Mesendoderm (in vitro differentiated cells): ENCODE data around the gene IPPK.

Source experiments
- DNase-seq: peaks from one replicate; pipeline ENCODE4 v3.0.0; 2013
- H2AK5ac ChIP-seq: 2 replicates; pipeline ENCODE4 v1.6.1; 2013; ENCODE audit warnings: low read length, inconsistent platforms
- H2BK120ac ChIP-seq: 2 replicates; pipeline ENCODE4 v1.6.1; 2013; ENCODE audit warnings: low read depth, mild to moderate bottlenecking, low read length, moderate library complexity, mixed read lengths
- H2BK15ac ChIP-seq: replicated peaks from 2 replicates; pipeline ENCODE4 v1.6.1; 2013; ENCODE audit warnings: low read depth, mild to moderate bottlenecking, moderate library complexity
- H2BK5ac ChIP-seq: 2 replicates; pipeline ENCODE4 v1.6.1; 2013; ENCODE audit warnings: low read length, inconsistent platforms
- H3K18ac ChIP-seq: 2 replicates; pipeline ENCODE4 v1.6.1; 2013; ENCODE audit warnings: mild to moderate bottlenecking, low read length, mixed read lengths
- H3K23ac ChIP-seq: one replicate; pipeline ENCODE4 v1.6.1; 2013; ENCODE audit warnings: low read length
- H3K27ac ChIP-seq: 2 replicates; pipeline ENCODE4 v1.5.1; 2013; ENCODE audit warnings: low read depth, mild to moderate bottlenecking, inconsistent platforms, low read length, moderate library complexity
- H3K27me3 ChIP-seq: 2 replicates; pipeline ENCODE4 v1.6.1; 2013; ENCODE audit warnings: low read length, control low read depth, mild to moderate bottlenecking, inconsistent platforms; ENCODE audit not compliant: insufficient read depth, poor library complexity
- H3K36me3 ChIP-seq: 2 replicates; pipeline ENCODE4 v1.6.1; 2013; ENCODE audit warnings: low read length, inconsistent platforms; ENCODE audit not compliant: control insufficient read depth, insufficient read depth
- H3K4ac ChIP-seq: one replicate; pipeline ENCODE4 v1.6.1; 2013; ENCODE audit warnings: low read depth, mild to moderate bottlenecking, low read length, moderate library complexity
- H3K4me1 ChIP-seq: 2 replicates; pipeline ENCODE4 v1.6.1; 2013; ENCODE audit warnings: low read depth, low read length, inconsistent platforms; ENCODE audit not compliant: control insufficient read depth
- H3K4me2 ChIP-seq: 2 replicates; pipeline ENCODE4 v1.6.1; 2013; ENCODE audit warnings: low read length
- H3K4me3 ChIP-seq: 2 replicates; pipeline ENCODE4 v1.5.1; 2013; ENCODE audit warnings: mild to moderate bottlenecking, low read length
- H3K56ac ChIP-seq: one replicate; pipeline ENCODE4 v1.6.1; 2013; ENCODE audit warnings: low read length
- H3K79me1 ChIP-seq: 2 replicates; pipeline ENCODE4 v1.6.1; 2013; ENCODE audit warnings: low read length, inconsistent platforms
- H3K79me2 ChIP-seq: 2 replicates; pipeline ENCODE4 v1.6.1; 2013; ENCODE audit warnings: mild to moderate bottlenecking, low read length; ENCODE audit not compliant: control insufficient read depth, insufficient read depth
- H3K9ac ChIP-seq: 2 replicates; pipeline ENCODE4 v1.6.1; 2013; ENCODE audit warnings: low read length, inconsistent platforms
- H4K5ac ChIP-seq: one replicate; pipeline ENCODE4 v1.6.1; 2013; ENCODE audit warnings: low read length
- H4K8ac ChIP-seq: one replicate; pipeline ENCODE4 v1.6.1; 2013; ENCODE audit warnings: low read depth, mild to moderate bottlenecking, control low read depth, low read length, moderate library complexity
- WGBS: extraction: QIAGEN DNeasy Blood & Tissue Kit; methylation state at CpG from one replicate; pipeline ENCODE4 v1.1.7; 2013; ENCODE audit warnings: low lambda C conversion rate, missing lambda C conversion rate; ENCODE audit not compliant: insufficient coverage; ENCODE audit errors: extremely low coverage; 5-methylcytosine and 5-hydroxymethylcytosine counted together

Gene IPPK

GRCh38 chr9:92633614-92634278, 36.2 kb downstream of the IPPK start:
- H3K18ac ChIP-seq = no peak overlapping the region
- H3K36me3 ChIP-seq = peaks cover 5% of the 10 kb centered on the region
- H3K79me1 ChIP-seq = no peaks in the 10 kb centered on the region
- no peak overlapping the region for H3K9ac ChIP-seq
- H2AK5ac ChIP-seq = no peak overlapping the region
- no peak overlapping the region for H2BK15ac ChIP-seq
- no peak overlapping the region for H4K8ac ChIP-seq
- H3K4me2 ChIP-seq = no peak overlapping the region
- no peak overlapping the region for H3K23ac ChIP-seq
- H3K4me1 ChIP-seq = no peaks in the 10 kb centered on the region
- H2BK120ac ChIP-seq = no peak overlapping the region
- H4K5ac ChIP-seq = no peak overlapping the region
- H3K27me3 ChIP-seq = no peaks in the 10 kb centered on the region
- H3K56ac ChIP-seq = no peak overlapping the region
- no CpG with 5 or more reads among the region's 9 CpGs for WGBS
- H3K27ac ChIP-seq = no peak overlapping the region
- no peak overlapping the region for H2BK5ac ChIP-seq
- H3K4me3 ChIP-seq = no peak overlapping the region
- no peak overlapping the region for H3K4ac ChIP-seq
- H3K79me2 ChIP-seq = no peaks in the 10 kb centered on the region
- DNase-seq = no peak

- DNase-seq = no peak
- Histone ChIP-seq H3K4me2 (no peak overlapping the region), H4K8ac (no peak overlapping the region), H3K4me1 (no peaks in the 10 kb centered on the region), H4K5ac (no peak overlapping the region), H3K27ac (no peak overlapping the region), H3K4ac (no peak overlapping the region), H2BK5ac (no peak overlapping the region), H2AK5ac (no peak overlapping the region), H3K27me3 (no peaks in the 10 kb centered on the region), H3K18ac (no peak overlapping the region), H3K36me3 (peaks cover 5% of the 10 kb centered on the region), H3K9ac (no peak overlapping the region), H3K4me3 (no peak overlapping the region), H2BK15ac (no peak overlapping the region), H3K79me1 (no peaks in the 10 kb centered on the region), H3K56ac (no peak overlapping the region), H3K79me2 (no peaks in the 10 kb centered on the region), H3K23ac (no peak overlapping the region), H2BK120ac (no peak overlapping the region)
- WGBS = no CpG with 5 or more reads among the region's 5 CpGs
Measured at GRCh38 chr9:92632641-92633040, 37.3 kb downstream of the IPPK start.

GRCh38 chr9:92631452-92632343, 38.2 kb downstream of the IPPK start:
- H4K5ac ChIP-seq = no peak overlapping the region
- no peaks in the 10 kb centered on the region for H3K79me2 ChIP-seq
- H3K4me1 ChIP-seq = no peaks in the 10 kb centered on the region
- H2BK15ac ChIP-seq = no peak overlapping the region
- no peak overlapping the region for H2BK5ac ChIP-seq
- no peak overlapping the region for H3K4me2 ChIP-seq
- no peaks in the 10 kb centered on the region for H3K79me1 ChIP-seq
- no peak overlapping the region for H3K9ac ChIP-seq
- no peak overlapping the region for H3K27ac ChIP-seq
- no peak overlapping the region for H2BK120ac ChIP-seq
- no peak overlapping the region for H2AK5ac ChIP-seq
- H3K23ac ChIP-seq = no peak overlapping the region
- peaks cover 5% of the 10 kb centered on the region for H3K36me3 ChIP-seq
- H4K8ac ChIP-seq = no peak overlapping the region
- no CpG with 5 or more reads among the region's 13 CpGs for WGBS
- no peak overlapping the region for H3K4ac ChIP-seq
- no peak overlapping the region for H3K56ac ChIP-seq
- no peak for DNase-seq
- no peak overlapping the region for H3K18ac ChIP-seq
- no peak overlapping the region for H3K4me3 ChIP-seq
- H3K27me3 ChIP-seq = no peaks in the 10 kb centered on the region

- H3K4me2 ChIP-seq = no peak overlapping the region
- no peaks in the 10 kb centered on the region for H3K27me3 ChIP-seq
- no peak for DNase-seq
- no peak overlapping the region for H3K9ac ChIP-seq
- no peaks in the 10 kb centered on the region for H3K4me1 ChIP-seq
- no peak overlapping the region for H2BK120ac ChIP-seq
- no peak overlapping the region for H2BK5ac ChIP-seq
- H3K4ac ChIP-seq = no peak overlapping the region
- H3K36me3 ChIP-seq = peaks cover 3% of the 10 kb centered on the region
- WGBS = no CpG with 5 or more reads among the region's 5 CpGs
- no peaks in the 10 kb centered on the region for H3K79me2 ChIP-seq
- H3K23ac ChIP-seq = no peak overlapping the region
- H4K8ac ChIP-seq = no peak overlapping the region
- no peak overlapping the region for H3K56ac ChIP-seq
- H3K27ac ChIP-seq = no peak overlapping the region
- H2AK5ac ChIP-seq = no peak overlapping the region
- H3K4me3 ChIP-seq = no peak overlapping the region
- no peaks in the 10 kb centered on the region for H3K79me1 ChIP-seq
- no peak overlapping the region for H3K18ac ChIP-seq
- no peak overlapping the region for H4K5ac ChIP-seq
- H2BK15ac ChIP-seq = no peak overlapping the region
Measured at GRCh38 chr9:92627651-92628050, 42.3 kb downstream of the IPPK start.

- Histone ChIP-seq H2BK120ac (no peak overlapping the region), H3K36me3 (peaks cover under 1% of the 10 kb centered on the region), H2BK5ac (no peak overlapping the region), H4K8ac (no peak overlapping the region), H3K27ac (no peak overlapping the region), H3K27me3 (no peaks in the 10 kb centered on the region), H2AK5ac (no peak overlapping the region), H2BK15ac (no peak overlapping the region), H3K4me1 (no peaks in the 10 kb centered on the region), H4K5ac (no peak overlapping the region), H3K9ac (no peak overlapping the region), H3K4me3 (no peak overlapping the region), H3K79me2 (no peaks in the 10 kb centered on the region), H3K79me1 (no peaks in the 10 kb centered on the region), H3K4me2 (no peak overlapping the region), H3K4ac (no peak overlapping the region), H3K18ac (no peak overlapping the region), H3K23ac (no peak overlapping the region), H3K56ac (no peak overlapping the region)
- DNase-seq = no peak
Measured at GRCh38 chr9:92626484-92626883, 43.4 kb downstream of the IPPK start.
